Activated naive CD4-positive, alpha-beta T cell treated with Interleukin-2 at 50 U/mL for 16 hours (primary cell): ENCODE data around the gene GOLGA3.

Experiments used
- DNase-seq: peaks from one replicate; pipeline ENCODE4 v3.0.0-alpha.2; 2020

GOLGA3 gene

GRCh38 chr12:132747395-132747794 lies 81.3 kb downstream of the GOLGA3 start:
- DNase-seq, result no peak

GRCh38 chr12:132746613-132747012 lies 82.1 kb downstream of the GOLGA3 start:
- no peak for DNase-seq

- DNase-seq, result no peak
Measured at GRCh38 chr12:132743831-132744230, 84.8 kb downstream of the GOLGA3 start.

GRCh38 chr12:132741620-132742019 lies 87.0 kb downstream of the GOLGA3 start:
- no peak for DNase-seq

- no peak for DNase-seq
Measured at GRCh38 chr12:132740652-132741051, 88.0 kb downstream of the GOLGA3 start.

- DNase-seq, result no peak
Measured at GRCh38 chr12:132740313-132740646, 88.4 kb downstream of the GOLGA3 start.

GRCh38 chr12:132739600-132740312 lies 88.9 kb downstream of the GOLGA3 start:
- no peak for DNase-seq

GRCh38 chr12:132736913-132737312 lies 91.8 kb downstream of the GOLGA3 start:
- no peak for DNase-seq

- DNase-seq, result no peak
Measured at GRCh38 chr12:132736378-132736777, 92.3 kb downstream of the GOLGA3 start.

GRCh38 chr12:132735496-132735895 lies 93.2 kb downstream of the GOLGA3 start:
- DNase-seq, result no peak

- DNase-seq, result no peak
Measured at GRCh38 chr12:132734206-132734605, 94.5 kb downstream of the GOLGA3 start.

GRCh38 chr12:132731574-132731973 lies 97.1 kb downstream of the GOLGA3 start:
- no peak for DNase-seq

- DNase-seq, result no peak
Measured at GRCh38 chr12:132730353-132730752, 98.3 kb downstream of the GOLGA3 start.

- no peak for DNase-seq
Measured at GRCh38 chr12:132729541-132730320, 98.9 kb downstream of the GOLGA3 start.

- no peak for DNase-seq
Measured at GRCh38 chr12:132728502-132728901, 100.2 kb downstream of the GOLGA3 start.

GRCh38 chr12:132727091-132727794 lies 101.4 kb downstream of the GOLGA3 start:
- DNase-seq, result no peak

- no peak for DNase-seq
Measured at GRCh38 chr12:132726386-132726785, 102.3 kb downstream of the GOLGA3 start.

GRCh38 chr12:132724506-132725241 lies 104.0 kb downstream of the GOLGA3 start:
- no peak for DNase-seq

- DNase-seq, result no peak
Measured at GRCh38 chr12:132723764-132724140, 104.9 kb downstream of the GOLGA3 start.

GRCh38 chr12:132723015-132723763 lies 105.5 kb downstream of the GOLGA3 start:
- DNase-seq, result no peak

GRCh38 chr12:132720606-132721345 lies 107.9 kb downstream of the GOLGA3 start:
- no peak for DNase-seq

- DNase-seq, result no peak
Measured at GRCh38 chr12:132719954-132720324, 108.7 kb downstream of the GOLGA3 start.
